GM19351 (cell line): Measurements from ENCODE around the gene ADGRL2.

Source experiments
- ATAC-seq: cut with Tn5 transposase; IDR thresholded peaks from one replicate; pipeline ENCODE4 v1.9.1; 2021; ENCODE audit warnings: mild to moderate bottlenecking, moderate library complexity; ENCODE audit not compliant: unreplicated experiment

The ADGRL2 gene

GRCh38 chr1:81800695-81801650, at the start of gene ADGRL2:
ADGRL2 (plus strand) TSS chr1:81800934; CDS start chr1:81836985, 36,051 bp downstream.
- ATAC-seq = peak; percentile 72

GRCh38 chr1:81752840-81753239, 47.9 kb upstream of the ADGRL2 start:
- no peak for ATAC-seq

- no peak for ATAC-seq
Measured at GRCh38 chr1:81754424-81754823, 46.3 kb upstream of the ADGRL2 start.

GRCh38 chr1:81756872-81757271, 43.9 kb upstream of the ADGRL2 start:
- no peak for ATAC-seq

DNA sequence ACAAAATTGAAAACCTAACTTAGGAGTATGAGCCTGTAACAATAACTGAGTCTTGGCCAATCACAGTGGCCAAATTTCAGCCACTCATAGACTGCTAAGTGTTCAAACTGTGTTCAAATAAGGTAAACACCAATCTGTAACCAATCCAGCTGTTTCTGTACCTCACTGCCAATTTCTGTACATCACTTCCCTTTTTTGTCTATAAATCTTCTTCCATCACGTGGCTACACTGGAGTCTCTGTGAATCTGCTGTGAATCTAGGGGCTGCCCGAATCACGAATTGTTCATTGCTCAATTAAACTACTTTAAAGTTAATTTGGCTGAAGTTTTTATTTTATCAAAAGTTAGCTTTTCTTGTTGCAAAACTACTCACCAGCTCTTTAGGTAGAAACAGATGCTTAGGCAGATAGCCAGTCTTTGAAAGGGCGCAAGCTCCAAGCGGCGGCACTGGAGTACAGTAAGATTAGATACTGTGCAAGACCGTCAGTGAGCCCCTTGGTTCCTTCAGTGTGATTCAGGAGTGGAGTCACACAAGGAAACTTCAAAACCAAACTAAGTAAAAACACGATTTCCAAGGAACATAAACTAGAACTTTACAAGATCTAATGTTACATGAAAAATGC, 43.2 kb upstream of the ADGRL2 start:
- ATAC-seq = no peak

DNA sequence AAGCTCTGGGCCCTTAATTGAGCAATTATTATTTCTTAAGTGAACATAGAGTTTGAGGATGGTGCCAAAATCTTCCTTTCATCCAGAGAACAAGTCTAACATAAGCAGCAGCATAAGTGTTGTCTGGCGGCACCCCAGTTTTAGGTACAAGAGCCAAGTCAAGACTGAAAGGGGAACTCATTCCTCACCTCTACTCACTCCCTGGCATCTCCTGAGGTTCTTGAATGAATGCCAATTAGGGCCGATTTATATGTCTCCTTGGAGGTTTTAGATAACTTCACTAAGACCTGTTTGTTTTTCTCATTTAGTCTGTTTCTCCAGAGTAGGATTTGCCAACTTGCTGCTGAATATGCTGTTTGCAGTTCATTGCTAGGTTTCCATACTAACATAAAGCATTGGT, 42.6 kb upstream of the ADGRL2 start:
- no peak for ATAC-seq

GRCh38 chr1:81760477-81761097, 40.1 kb upstream of the ADGRL2 start:
- no peak for ATAC-seq

DNA sequence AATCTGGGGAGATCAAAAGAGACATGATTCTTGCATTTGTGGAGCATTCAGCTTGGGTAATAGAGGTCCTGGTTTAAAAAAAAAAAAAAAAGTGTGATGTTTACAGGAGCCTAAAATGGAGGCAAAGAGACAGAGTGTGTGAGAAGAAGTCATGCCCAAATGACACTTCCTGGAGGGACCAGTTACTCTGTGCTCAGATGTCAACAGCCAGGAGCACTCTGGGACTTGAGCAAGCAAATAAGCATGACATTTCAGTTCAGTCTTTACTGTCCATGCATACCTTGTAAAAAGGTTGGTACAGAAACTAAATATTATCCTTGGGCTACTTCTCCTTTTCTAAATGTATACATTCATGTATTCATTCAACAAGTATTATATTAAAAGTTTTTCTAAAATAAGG, 25.2 kb upstream of the ADGRL2 start:
- no peak for ATAC-seq

- ATAC-seq = no peak
Measured at GRCh38 chr1:81780705-81781454, 19.9 kb upstream of the ADGRL2 start.

GRCh38 chr1:81781749-81782148, 19.0 kb upstream of the ADGRL2 start:
- no peak for ATAC-seq

- ATAC-seq = no peak
Measured at GRCh38 chr1:81792184-81792583, 8.6 kb upstream of the ADGRL2 start.

DNA sequence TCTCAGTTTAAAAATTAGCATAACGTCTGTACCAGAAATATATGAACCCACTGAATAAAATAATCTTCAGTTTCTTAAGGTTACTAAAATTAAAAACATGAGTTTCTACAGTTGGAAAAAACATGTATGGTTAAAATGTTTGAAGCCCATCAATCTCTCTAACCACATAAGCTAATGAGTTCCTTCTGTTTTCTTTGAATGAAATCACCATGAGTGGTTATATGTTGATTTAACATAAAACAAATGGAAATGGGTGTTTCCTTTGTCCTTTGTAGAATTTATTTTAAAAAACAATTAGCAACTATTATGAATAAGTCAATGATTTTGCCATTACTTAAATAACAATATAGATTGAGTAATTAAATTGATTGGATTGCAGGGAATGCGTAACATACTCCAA, 3.0 kb upstream of the ADGRL2 start:
- no peak for ATAC-seq

DNA sequence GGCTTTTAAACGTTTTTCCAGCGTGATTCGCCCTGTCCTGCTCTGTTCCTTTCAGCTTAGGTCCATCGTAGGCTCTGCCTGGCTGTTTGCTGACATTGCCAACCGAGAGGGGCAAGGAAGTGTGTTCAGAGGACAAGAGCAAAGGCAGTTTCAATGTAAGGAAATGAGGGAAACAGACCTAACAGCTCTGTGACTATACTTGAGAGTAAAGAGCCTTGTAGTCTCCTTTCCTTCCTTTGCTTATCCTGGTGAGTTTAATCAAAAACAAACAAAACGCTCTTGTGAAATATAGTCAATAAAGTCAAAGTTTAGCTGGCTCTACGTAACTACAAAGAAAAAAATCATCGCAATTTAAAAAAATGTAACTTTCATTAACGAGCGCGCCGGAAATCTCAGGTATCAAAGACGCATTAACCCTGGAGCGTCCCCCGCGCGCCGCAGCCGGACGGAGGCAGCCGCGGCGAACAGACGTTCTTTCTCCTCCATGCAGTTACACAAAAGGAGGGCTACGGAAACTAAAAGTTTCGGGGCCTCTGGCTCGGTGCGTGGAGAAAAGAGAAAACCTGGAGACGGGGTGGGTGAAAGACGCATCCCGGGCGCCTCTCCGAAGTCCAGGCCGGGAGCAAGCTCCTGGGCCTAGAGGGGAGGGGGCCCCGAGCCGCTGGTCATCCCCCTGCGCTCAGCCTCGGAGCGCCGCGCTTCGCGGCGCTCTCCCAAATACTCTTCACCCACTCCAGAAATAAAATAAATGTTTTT, 617 bp upstream of the ADGRL2 start:
- ATAC-seq = no peak

GRCh38 chr1:81801651-81802456, 1.1 kb downstream of the ADGRL2 start:
- ATAC-seq = peak; percentile 30

DNA sequence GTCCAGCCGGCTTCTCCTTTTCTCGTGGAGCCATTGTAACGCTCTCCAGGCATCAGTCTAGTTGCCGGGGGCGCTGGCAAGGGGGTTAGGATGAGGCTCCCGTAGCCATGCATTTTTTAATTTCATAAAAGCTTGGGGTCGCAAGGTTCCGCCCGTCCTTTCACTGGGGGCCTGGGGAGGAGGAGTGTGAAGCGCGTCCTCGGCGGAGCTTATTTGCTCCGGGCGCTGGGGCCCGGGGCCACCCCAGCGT, 1.6 kb downstream of the ADGRL2 start:
- ATAC-seq = no peak

DNA sequence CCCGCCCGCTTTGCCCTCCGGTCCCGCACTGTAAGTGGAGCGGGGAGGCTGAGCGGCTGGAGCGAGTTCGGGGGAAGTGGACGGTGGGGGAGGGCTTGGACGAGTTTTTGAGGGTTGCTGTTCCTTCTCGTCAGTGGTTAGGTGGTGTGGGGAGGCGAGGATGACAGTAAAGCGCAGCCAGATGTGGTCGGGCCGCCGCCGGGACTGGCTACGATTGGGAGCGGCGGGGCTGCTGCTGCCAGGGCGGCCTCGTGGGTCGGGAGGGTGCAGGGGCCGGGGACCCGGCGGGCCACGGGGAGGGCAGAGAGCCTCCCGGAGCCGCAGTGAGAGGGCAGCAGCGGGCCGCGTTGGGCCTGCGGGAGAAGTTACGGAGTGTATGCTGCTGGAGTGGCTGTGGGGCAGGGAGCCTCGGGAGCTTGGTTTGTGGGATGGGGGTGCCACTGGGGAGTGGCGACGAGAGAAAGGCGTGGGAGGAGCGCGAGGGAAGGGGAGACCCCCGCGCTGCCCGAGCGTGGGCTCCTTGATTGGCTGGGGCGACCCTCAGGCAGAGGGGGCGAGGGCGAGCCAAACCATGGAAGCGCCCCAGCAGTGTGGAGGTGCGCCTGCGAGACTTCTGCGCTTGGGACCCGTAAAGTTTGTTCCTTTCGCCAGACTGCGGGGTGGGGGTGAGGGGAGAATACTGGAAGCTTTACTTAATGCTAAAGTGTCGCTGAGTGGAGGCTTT, 2.1 kb downstream of the ADGRL2 start:
- no peak for ATAC-seq

DNA sequence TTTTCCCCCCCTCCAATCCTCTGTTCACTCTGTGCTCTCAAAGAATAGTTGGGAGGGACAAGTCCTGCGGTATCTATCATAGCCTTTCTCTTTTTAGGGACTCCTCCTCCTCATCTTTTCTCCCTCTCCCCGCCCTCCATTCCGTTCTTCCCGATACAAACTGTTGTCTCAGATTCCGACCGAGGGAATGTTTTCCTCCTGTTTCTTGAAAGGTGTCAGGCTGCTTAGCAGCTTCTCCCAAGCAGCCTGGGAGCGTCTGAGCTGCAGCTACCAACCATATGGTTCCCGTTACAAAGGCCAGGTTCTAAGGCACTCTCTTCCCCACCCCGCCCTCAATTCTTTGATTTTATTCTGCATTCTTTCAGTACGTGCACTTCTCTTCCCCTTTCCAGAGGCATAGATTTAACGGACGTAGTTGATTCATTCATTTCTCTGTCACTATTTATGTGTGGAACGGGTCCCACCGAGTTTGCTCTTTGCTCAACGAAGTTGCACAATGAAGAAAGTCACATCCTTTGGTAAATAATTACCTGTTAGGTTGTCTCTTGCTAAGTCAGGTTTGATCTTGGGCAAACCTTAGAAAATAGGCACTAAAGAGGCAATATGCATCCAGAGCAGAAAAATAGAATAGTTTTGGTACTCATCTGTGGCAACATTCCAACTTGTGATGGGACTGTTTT, 2.8 kb downstream of the ADGRL2 start:
- ATAC-seq = no peak

DNA sequence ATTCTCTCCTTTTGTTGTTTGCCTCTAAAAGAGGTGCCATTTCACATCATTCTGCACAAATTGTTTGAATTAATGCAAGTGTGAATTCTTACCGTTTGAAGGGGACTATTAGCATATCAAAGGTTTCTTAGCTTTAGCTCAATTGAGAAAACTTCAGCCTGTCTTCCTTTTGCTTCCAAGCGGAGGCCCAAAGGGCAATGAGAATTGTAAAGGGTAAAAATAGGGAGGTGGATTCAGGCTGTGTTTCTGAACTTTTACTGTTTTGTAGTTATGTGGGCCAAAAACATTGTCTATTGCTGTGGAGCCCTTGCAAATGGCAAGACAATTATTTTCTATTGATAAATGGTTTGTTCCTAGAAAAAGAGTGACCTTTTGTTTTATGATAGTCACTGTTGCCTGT, 3.6 kb downstream of the ADGRL2 start:
- ATAC-seq = no peak
